Left ventricle myocardium inferior (tissue), 1 donor: ENCODE results near the gene SOX6. TPM values are rescaled to one million over a fixed set of nuclear protein-coding genes. Genes with fewer than 3 reads are reported as not detected.

Experiments
- DNase-seq: peaks from one replicate; pipeline ENCODE4 v3.0.0-alpha.2; 2020
- H3K27ac ChIP-seq: fragments of 200-600 bp; replicated peaks from 2 replicates; pipeline ENCODE4 v1.8.0; 2021
- H3K27me3 ChIP-seq: fragments of 200-600 bp; 2 replicates; pipeline ENCODE4 v1.8.0; 2021; ENCODE audit warnings: low read depth
- H3K36me3 ChIP-seq: fragments of 200-600 bp; 2 replicates; pipeline ENCODE4 v1.8.0; 2021
- H3K4me1 ChIP-seq: fragments of 200-600 bp; 2 replicates; pipeline ENCODE4 v1.8.0; 2021
- H3K4me3 ChIP-seq: fragments of 200-600 bp; 2 replicates; pipeline ENCODE4 v1.8.0; 2021; ENCODE audit warnings: mild to moderate bottlenecking, moderate library complexity
- H3K9me3 ChIP-seq: fragments of 200-600 bp; replicated peaks from 2 replicates; pipeline ENCODE4 v1.8.0; 2021
- intact Hi-C: fragments of 100-400 bp; cut with micrococcal nuclease; formaldehyde crosslinking; loops from one replicate; pipeline ENCODE4 v1.11.0; 2022
- total RNA-seq: library from RNA; stranded (reverse); fragmentation: NEBNext Ultra II Directional; extraction: Animal tissue kit (Norgen Biotek cat#: 25700); gene quantifications from one replicate; pipeline ENCODE4 v1.2.1, GENCODE V29; 2021
- TF ChIP-seq, protein P1 (sequence below): fragments of 200-600 bp; IDR thresholded peaks from 2 replicates; pipeline ENCODE4 v1.8.0; 2021; ENCODE audit warnings: antibody characterized with exemption, mild to moderate bottlenecking, borderline replicate concordance
- donor health status: DM: no; HTN: yes; CAD: no; lungs with severe emphysema.

SOX6 gene
- total RNA-seq, 1 donor from 2014 or later: 20.2 TPM

DNA sequence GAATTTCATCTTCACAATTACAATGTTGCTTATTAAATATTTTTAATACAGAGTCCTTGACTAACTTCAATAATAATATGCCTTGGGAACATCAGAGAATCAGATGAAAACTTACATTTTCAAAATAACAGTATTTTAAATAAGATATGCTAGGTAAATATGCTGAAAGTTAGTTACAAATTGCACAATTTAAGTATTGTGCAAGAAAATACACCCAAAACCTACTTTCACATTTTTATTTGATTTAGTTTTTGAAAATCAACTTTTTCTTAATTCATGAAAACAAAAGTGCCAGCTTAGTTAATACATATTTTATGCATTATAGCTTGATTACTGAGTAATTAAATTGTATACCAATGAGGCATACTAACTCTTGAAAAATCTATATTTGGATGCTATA is 76.8 kb downstream of the SOX6 start:
- Histone ChIP-seq H3K4me3 (no peak overlapping the region), H3K27ac (no peak overlapping the region), H3K36me3 (no peaks in the 10 kb centered on the region), H3K9me3 (no peaks in the 10 kb centered on the region), H3K27me3 (no peaks in the 10 kb centered on the region), H3K4me1 (peaks cover 12% of the 10 kb centered on the region)
- intact Hi-C loops: no loop called here
- DNase-seq: no peak
- TF ChIP-seq, protein P1, sequence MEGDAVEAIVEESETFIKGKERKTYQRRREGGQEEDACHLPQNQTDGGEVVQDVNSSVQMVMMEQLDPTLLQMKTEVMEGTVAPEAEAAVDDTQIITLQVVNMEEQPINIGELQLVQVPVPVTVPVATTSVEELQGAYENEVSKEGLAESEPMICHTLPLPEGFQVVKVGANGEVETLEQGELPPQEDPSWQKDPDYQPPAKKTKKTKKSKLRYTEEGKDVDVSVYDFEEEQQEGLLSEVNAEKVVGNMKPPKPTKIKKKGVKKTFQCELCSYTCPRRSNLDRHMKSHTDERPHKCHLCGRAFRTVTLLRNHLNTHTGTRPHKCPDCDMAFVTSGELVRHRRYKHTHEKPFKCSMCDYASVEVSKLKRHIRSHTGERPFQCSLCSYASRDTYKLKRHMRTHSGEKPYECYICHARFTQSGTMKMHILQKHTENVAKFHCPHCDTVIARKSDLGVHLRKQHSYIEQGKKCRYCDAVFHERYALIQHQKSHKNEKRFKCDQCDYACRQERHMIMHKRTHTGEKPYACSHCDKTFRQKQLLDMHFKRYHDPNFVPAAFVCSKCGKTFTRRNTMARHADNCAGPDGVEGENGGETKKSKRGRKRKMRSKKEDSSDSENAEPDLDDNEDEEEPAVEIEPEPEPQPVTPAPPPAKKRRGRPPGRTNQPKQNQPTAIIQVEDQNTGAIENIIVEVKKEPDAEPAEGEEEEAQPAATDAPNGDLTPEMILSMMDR: no peak

DNA sequence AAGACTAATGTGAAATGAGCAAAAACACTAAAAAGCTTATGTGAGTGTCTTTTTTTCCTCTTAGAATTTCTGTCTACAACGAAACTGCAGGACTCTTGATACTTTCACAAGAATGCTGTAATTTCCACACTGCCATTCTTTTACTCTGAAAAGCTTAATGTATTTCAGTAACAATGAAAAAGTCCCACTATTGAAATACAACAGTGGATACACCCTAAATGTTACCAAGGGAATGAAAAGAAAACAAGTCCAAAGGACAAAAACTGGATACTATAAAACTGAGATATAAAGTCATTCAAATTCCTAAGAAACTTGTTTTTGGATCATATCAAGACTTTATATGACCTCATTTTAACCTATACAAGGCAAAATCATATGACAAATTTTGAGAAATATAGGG is 77.4 kb downstream of the SOX6 start:
- intact Hi-C loops: no loop called here
- Histone ChIP-seq H3K9me3 (no peaks in the 10 kb centered on the region), H3K27me3 (no peaks in the 10 kb centered on the region), H3K27ac (no peak overlapping the region), H3K4me1 (peaks cover 12% of the 10 kb centered on the region), H3K4me3 (no peak overlapping the region), H3K36me3 (no peaks in the 10 kb centered on the region)
- TF ChIP-seq, protein P1: no peak
- no peak for DNase-seq

DNA sequence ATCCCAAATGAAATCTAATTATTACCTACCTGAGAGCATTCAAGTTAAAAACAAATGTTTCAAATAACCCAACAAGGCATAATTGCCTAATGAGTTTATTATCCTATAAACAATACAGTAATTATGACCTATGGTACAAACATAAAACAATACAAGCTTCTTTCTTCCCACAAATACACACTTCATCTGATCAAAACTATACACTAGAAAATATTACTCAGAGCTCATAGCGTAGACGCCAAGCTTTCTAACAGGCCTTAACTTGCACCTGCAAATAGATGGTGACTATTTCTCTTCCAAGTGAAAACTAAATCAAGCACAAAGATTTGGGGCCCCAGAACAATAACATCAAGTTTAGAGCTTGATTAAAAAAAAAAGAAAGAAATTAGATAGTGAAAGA is 78.1 kb downstream of the SOX6 start:
- H3K9me3 ChIP-seq: no peaks in the 10 kb centered on the region
- no peaks in the 10 kb centered on the region for H3K36me3 ChIP-seq
- peaks cover 12% of the 10 kb centered on the region for H3K4me1 ChIP-seq
- TF ChIP-seq, protein P1: no peak
- no peak overlapping the region for H3K27ac ChIP-seq
- intact Hi-C loops: no loop called here
- H3K4me3 ChIP-seq: no peak overlapping the region
- H3K27me3 ChIP-seq: no peaks in the 10 kb centered on the region
- DNase-seq: no peak

DNA sequence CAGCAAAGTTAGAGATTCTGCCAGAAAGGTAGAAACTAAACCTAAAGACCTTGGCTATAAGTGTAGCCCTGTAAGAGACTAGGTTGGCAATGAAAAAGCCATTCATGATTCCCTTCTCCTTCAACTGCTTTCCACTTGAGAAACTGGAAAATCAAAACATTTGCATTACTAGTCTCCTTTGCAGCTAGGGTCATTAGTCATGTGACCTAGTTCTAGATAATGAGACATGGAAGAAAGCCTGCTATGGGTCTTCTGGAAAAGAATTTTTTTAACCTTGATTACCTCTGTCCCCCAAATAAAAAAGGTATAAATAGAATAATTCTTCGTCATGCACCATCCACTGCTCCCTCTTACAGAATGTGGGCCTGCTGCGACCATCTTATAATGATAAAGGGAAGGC is 80.1 kb downstream of the SOX6 start:
- H3K27me3 ChIP-seq: no peaks in the 10 kb centered on the region
- peaks cover 12% of the 10 kb centered on the region for H3K4me1 ChIP-seq
- H3K4me3 ChIP-seq: no peak overlapping the region
- H3K36me3 ChIP-seq: no peaks in the 10 kb centered on the region
- TF ChIP-seq, protein P1: no peak
- intact Hi-C loops: no loop called here
- no peaks in the 10 kb centered on the region for H3K9me3 ChIP-seq
- H3K27ac ChIP-seq: no peak overlapping the region
- DNase-seq: no peak

DNA sequence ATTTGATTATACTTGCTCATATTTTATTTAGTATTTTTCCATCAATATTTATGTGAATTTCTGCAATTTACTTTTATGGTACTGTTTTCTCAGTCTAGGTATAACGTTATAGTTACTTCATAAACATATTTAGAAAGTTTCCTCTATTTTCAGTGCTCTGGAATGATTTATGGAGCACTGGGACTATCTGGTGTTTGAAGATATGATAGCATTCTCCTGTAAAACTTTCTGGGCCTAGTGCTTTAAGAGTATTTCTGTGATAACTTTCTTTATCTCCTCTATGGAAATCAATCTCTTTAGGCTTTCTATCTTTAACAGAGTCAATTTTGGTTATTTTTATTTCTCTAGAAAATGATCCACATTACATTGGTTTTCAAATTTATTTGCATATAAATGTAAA is 85.1 kb downstream of the SOX6 start:
- Histone ChIP-seq H3K27me3 (no peaks in the 10 kb centered on the region), H3K27ac (no peak overlapping the region), H3K4me1 (no peaks in the 10 kb centered on the region), H3K9me3 (peaks cover 12% of the 10 kb centered on the region), H3K4me3 (no peak overlapping the region), H3K36me3 (no peaks in the 10 kb centered on the region)
- DNase-seq: no peak
- TF ChIP-seq, protein P1: no peak
- intact Hi-C loops: no loop called here

DNA sequence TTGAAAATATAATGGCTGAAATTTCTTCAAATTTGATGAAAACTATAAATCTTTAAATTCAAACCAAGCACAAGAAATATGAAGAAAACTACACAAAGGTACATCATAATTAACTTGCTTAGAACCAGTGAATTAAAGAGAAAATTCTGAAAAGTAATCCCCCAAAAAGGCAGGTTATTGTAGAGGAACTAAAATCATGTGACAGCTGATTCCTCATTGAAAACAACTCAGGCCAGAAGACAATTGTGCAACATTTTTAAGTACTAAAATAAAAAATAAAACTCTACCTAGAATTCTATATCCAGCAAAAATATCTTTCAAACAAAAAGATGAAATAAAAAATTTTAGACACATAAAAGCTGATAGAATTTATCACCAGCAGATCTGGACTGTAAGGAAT is 90.3 kb downstream of the SOX6 start:
- intact Hi-C loops: no loop called here
- Histone ChIP-seq H3K9me3 (peaks cover 20% of the 10 kb centered on the region), H3K4me3 (no peak overlapping the region), H3K36me3 (no peaks in the 10 kb centered on the region), H3K4me1 (peaks cover 14% of the 10 kb centered on the region), H3K27me3 (no peaks in the 10 kb centered on the region), H3K27ac (no peak overlapping the region)
- TF ChIP-seq, protein P1: no peak
- DNase-seq: no peak
